HG03469 (cell line): Measurements from ENCODE around the gene GZMM.
A peak's percentile ranks its signal among the peaks of the same experiment; 100 is the strongest.

Source experiments
- ATAC-seq: cut with Tn5 transposase; IDR thresholded peaks from one replicate; pipeline ENCODE4 v1.9.1; 2021; ENCODE audit warnings: mild to moderate bottlenecking, moderate library complexity, moderate number of reproducible peaks; ENCODE audit not compliant: unreplicated experiment

GZMM gene

DNA sequence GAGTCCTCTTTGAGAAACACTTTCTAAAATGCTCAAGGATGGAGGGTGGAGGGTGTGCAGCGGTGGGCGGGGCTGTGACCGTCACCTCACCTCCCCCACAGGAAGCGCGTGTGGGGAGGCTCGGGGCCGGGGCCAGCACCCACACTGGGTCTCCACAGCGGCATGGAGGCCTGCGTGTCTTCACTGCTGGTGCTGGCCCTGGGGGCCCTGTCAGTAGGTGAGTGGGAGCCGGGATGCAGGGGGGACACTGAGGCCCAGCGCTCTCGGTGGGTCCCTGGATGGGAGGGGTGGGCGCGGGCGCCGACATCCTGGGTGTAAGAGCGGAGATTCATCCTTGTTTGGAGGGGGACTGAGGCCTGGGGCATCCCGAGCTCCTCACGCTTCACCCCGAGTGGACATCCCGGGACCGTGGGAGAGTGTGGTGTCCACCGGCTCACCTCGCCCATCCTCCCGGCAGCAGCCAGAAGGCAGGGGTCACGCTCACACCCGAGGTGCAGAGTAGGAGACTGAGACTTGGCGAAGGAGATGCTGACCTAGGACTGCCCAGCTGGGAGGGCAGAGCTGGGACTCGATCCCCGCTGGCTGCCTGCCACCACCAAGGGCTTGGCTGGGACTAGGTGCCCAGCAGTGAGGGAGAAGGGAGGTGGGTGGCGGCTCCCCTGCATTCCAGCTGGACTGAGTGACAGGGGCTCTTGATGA lies at the start of gene GZMM:
GZMM (plus strand) TSS at position 144 of the 699 bp plus-strand sequence; CDS start at position 163, 19 bp downstream.
- ATAC-seq, result no peak

DNA sequence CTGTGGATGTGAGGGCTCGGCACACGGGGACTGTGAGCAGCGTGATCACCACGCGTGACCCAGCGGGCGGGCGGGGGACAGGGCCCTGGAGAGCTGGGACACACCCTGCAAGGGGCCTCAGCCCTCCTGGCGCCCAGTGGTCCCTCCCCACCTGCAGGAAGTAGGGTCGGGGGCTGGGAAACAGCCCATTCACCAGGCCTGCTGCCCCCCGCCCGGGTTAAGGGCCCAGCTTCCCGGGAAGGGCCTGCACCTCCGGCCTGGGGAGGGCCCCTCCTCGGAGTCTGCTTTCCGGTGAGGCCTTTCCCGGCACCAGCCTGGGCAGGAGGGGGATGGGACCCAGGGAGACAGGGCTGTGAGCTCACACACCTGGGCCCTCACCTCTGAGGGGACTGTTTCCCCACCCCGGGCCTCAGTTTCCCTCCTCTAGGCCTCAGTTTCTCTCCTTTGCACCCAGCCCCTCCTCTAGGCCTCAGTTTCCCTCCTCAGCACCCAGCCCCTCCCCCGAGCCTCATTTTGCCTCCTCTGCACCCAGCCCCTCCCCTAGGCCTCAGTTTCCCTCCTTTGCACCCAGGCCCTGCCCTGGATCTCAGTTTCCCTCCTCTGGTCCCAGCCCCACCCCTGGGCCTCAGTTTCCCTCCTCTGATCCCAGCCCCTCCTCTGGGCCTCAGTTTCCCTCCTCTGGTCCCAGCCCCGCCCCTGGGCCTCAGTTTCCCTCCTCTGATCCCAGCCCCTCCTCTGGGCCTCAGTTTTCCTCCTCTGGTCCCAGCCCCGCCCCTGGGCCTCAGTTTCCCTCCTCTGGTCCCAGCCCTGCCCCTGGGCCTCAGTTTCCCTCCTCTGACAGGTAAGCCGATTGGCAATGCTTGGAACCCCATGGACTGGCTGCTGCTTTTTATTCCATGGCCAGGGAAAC lies 49.4 kb upstream of the GZMM start:
- ATAC-seq, result no peak

DNA sequence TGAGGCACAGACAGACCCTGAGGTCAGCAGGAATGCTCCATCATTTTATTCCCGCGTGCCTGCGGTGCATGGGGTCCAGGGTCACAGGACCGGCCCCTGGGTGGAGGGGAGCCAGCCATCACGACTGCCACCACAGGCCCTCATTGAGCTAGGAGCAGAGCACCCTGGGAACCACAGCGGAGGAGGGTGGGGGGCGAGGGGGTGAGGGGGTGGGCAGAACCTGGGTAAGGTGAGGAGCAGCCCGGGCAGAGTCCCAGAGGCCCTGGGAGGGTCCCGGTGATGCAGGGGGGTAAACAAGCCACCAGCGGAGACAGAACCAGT lies 48.8 kb upstream of the GZMM start:
- ATAC-seq, result no peak

- no peak for ATAC-seq
Measured at GRCh38 chr19:495402-496111, 48.3 kb upstream of the GZMM start.

DNA sequence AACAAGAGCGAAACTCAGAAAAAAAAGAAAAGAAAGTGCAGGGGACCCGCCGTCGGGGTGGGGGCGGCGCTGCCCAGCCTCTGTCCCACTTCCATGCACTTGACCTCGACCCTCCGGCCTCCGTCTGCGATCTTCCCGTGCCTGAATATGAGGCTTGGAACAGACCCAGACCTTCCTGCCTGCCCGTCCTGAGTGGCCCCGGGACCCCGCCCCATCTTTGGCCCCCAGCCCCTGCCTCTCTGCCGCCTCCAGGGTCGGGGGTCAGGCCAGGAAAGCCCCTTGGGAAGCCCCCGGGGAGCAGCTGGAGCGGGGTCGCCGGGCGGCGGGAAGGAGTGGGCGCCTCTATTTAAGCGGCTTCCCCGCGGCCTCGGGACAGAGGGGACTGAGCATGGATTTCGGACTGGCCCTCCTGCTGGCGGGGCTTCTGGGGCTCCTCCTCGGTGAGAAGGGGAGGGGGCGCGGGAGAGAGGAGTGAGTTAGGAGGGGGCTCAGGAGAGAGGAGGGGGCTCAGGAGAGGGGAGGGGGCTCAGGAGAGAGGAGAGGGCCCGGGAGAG lies 47.7 kb upstream of the GZMM start, which contains the start of gene MADCAM1:
MADCAM1 (plus strand) TSS at position 375 of the 554 bp plus-strand sequence; CDS start at position 389, 14 bp downstream.
- ATAC-seq, result no peak

GRCh38 chr19:496986-497385 lies 46.9 kb upstream of the GZMM start:
- ATAC-seq, result no peak

DNA sequence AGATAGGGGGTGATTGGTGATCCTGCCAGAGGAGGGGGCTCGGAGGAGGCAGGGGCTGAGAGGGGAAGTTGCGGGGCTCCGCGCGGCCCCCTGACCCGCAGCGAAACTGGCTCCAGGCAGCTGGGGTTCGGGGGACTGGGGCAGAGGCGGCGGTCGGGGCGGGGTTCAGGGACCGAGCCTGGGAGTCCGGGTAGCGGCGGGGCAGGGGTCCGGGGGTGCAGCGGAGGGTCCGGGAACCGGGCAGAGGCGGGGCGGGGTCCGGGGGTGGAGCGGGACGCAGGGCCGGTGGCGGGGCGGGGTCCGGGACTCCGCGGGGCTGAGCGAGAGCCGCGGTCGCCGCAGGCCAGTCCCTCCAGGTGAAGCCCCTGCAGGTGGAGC lies 46.4 kb upstream of the GZMM start:
- ATAC-seq, result no peak

- ATAC-seq, result no peak
Measured at GRCh38 chr19:497869-498510, 45.9 kb upstream of the GZMM start.

DNA sequence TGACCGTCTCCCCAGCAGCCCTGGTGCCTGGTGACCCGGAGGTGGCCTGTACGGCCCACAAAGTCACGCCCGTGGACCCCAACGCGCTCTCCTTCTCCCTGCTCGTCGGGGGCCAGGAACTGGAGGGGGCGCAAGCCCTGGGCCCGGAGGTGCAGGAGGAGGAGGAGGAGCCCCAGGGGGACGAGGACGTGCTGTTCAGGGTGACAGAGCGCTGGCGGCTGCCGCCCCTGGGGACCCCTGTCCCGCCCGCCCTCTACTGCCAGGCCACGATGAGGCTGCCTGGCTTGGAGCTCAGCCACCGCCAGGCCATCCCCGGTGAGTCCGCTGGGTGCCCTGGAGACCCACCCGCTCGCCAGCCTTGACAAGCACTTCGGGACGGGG lies 45.4 kb upstream of the GZMM start:
- no peak for ATAC-seq

- no peak for ATAC-seq
Measured at GRCh38 chr19:498977-499623, 44.8 kb upstream of the GZMM start.

- no peak for ATAC-seq
Measured at GRCh38 chr19:501646-502045, 42.2 kb upstream of the GZMM start.

GRCh38 chr19:504616-505015 lies 39.2 kb upstream of the GZMM start:
- no peak for ATAC-seq

- peak; percentile 41 for ATAC-seq
Measured at GRCh38 chr19:506404-507285, 37.2 kb upstream of the GZMM start.

DNA sequence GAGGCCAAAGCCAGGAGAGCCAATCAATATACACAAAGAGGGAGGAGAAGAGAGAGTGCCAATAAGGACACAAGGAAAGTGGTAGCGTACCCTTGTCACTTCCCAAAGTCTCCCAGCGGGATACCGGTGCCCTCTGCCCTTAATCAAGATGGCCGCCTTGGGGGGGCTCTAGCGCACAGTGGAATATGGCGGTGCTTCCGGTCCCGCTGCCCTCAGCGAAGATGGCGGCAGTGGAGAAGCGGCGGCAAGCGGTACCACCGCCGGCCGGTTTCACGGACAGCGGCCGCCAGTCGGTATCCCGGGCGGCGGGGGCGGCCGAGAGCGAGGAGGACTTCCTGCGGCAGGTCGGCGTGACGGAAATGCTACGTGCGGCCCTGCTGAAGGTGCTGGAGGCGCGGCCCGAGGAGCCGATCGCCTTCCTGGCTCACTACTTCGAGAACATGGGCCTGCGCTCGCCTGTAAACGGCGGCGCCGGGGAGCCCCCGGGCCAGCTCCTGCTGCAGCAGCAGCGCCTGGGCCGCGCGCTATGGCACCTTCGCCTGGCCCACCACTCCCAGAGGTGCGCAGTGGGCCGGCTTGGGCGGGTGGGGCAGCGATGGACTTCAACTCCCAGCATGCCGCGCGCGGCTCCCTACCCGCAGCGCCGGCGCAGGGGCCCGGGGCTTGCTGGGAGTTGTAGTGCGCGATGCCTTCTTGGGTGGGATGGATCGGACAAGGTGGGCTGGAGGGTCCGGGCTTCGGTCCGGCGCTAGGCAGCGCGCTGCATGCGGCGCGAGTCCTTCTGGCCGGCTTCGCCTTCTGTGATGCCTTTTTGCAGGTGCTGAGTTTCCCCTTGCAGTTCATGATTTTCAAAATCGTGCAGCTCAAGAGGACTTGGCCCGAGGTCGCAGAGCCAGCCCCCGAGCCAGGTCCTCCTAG lies 36.3 kb upstream of the GZMM start, which contains the start of gene TPGS1:
TPGS1 (plus strand) TSS at position 212 of the 918 bp plus-strand sequence; CDS start at position 222, 10 bp downstream.
- peak; percentile 29 for ATAC-seq

DNA sequence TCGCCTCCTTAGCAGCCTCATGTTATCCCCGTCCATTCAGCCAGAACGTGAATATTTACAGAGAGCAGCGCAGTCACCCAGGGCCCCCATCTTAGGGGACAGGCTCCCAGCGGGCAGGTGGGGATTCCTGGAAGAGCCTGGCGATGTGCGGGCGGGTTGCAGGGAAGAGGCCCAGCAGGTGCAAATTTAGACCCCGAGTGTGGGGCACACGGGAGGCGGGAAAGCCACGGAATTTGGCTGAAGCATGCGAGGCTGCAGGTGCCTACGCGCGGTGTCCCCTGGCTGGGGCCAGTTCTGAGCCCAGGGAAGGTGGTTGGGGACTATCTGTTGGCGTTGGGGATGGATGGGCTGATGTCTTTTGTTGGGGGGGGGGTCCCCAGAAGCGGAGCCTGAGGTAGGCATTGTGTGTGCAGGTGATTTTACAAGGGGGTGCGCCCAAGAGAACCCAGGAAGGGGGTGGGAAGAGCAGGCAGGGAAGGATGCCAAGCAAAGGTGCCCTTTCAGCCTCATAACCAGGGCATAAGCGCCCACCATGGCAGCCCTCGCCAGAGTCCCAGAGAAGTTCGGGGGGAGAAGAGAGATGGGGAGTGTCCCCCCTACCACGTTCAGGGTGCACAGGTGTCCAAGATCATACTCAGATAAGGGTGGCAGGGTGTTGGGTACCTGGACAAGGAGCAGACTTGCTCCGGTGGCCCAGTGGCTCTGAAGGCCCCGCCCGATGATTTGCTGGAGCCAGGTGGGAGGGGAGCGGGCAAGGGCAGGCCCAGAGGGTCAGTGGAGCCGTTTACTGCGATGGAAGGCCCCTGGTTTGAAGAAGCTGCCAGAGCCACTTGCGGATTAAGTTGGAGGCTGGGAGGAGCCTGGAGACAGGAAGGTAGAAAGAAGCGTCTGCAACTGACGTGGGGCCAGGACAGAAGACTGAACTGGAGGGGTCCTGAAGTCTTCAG lies 35.4 kb upstream of the GZMM start:
- no peak for ATAC-seq

DNA sequence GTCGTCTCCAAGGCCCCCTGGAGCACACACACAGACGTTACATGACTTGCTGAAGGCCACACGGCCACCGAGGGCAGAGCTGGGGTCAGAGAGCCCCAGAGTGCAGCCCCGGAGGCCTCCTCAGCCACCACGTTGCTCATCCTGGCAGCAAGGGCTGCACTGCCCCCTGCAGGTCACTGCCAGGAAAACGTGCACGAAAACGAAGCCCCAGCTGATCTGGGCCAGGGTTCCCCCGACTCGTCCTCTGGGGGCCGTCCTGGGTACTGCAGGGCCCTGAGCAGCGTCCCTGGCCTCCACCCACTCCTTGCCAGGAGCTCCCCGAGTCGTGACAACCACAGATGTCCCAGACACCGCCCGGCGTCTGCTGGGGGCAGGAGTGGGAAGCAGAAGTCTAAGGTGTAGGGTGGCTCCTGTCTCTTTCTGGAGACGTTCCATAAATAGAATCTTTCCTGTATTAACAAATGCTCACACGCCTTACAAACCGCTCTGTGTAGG lies 33.2 kb upstream of the GZMM start:
- no peak for ATAC-seq
